Cardiac ventricle fibroblast (primary cell): ENCODE data around the gene LMNB1. TPM values are rescaled to one million over a fixed set of nuclear protein-coding genes. Genes with fewer than 3 reads are reported as not detected.

Experiments
- total RNA-seq: library from RNA; depleted of rRNA; stranded (reverse); fragments of >200 nt; gene quantifications from 2 replicates; pipeline ENCODE4 v1.2.3, GENCODE V29; 2015

LMNB1 gene, protein sequence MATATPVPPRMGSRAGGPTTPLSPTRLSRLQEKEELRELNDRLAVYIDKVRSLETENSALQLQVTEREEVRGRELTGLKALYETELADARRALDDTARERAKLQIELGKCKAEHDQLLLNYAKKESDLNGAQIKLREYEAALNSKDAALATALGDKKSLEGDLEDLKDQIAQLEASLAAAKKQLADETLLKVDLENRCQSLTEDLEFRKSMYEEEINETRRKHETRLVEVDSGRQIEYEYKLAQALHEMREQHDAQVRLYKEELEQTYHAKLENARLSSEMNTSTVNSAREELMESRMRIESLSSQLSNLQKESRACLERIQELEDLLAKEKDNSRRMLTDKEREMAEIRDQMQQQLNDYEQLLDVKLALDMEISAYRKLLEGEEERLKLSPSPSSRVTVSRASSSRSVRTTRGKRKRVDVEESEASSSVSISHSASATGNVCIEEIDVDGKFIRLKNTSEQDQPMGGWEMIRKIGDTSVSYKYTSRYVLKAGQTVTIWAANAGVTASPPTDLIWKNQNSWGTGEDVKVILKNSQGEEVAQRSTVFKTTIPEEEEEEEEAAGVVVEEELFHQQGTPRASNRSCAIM
- 8.6 and 10.2 TPM in 2 replicates for total RNA-seq

DNA sequence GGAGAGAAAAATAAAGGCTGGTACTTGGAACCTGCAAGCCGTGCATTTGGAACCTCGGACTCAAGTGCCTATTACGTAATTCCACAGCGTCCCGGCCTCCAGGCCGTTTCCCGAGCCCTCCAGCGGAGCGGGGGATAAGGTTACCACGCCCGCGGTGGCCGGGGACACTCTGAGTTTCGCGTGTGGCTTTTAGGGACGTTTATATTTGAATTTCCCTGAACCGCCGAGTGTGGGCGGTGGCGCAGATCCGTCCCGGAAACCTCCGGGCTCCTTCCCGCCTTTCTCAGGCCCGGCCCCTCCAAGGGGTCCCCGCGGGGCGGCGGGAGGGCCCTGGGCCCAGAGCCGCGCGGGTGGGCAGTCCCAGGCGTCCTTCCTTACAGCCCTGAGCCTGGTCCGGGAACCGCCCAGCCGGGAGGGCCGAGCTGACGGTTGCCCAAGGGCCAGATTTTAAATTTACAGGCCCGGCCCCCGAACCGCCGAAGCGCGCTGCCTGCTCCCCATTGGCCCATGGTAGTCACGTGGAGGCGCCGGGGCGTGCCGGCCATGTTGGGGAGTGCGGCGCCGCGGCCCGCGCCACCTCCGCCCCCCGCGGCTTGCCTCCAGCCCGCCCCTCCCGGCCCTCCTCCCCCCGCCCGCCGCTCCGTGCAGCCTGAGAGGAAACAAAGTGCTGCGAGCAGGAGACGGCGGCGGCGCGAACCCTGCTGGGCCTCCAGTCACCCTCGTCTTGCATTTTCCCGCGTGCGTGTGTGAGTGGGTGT lies at the start of gene LMNB1:
LMNB1 (plus strand) TSS at position 638 of the 758 bp plus-strand sequence. CDS start 373 bp downstream, outside the sequence.

Other genes starting within 250 kb of the LMNB1 start
- 34.7 and 47.3 TPM in 2 replicates for gene ALDH7A1, start 181.9 kb upstream of the LMNB1 start, total RNA-seq
- gene PHAX, start 176.2 kb upstream of the LMNB1 start, total RNA-seq: 35.1 and 52.8 TPM in 2 replicates